Activated naive CD4-positive, alpha-beta T cell treated with anti-CD3 and anti-CD28 coated beads, Interleukin-2, amount 50 U/mL, for 72 hours (primary cell): ENCODE data around the gene TACSTD2. TPM values are rescaled to one million over a fixed set of nuclear protein-coding genes. Genes with fewer than 3 reads are reported as not detected.
"Not testable (repeated sequence)": the region's sequence is repeated elsewhere in the genome, so short reads cannot be mapped to it uniquely, and the experiment has no call there.

Source experiments
- ATAC-seq, 2 donors: fragments of 150-1000 bp; cut with Tn5 transposase; 2 replicates each; pipeline ENCODE4 v1.10.0; 2021; ENCODE audit warnings: mild to moderate bottlenecking in 2 of 2, moderate library complexity in 2 of 2
- DNase-seq, 2 donors: peaks; one replicate each; pipeline ENCODE4 v3.0.0; 2021 to 2022; ENCODE audit warnings: low spot score in 2 of 2
- H3K27ac Mint-ChIP-seq, 2 donors: one replicate each; pipeline ENCODE4 v1.8.0; 2022; ENCODE audit warnings: mild to moderate bottlenecking in 2 of 2, mixed read lengths in 2 of 2
- H3K36me3 Mint-ChIP-seq, 2 donors: one replicate each; pipeline ENCODE4 v1.8.0; 2022; ENCODE audit warnings: mixed read lengths in 2 of 2
- H3K9me3 Mint-ChIP-seq, 2 donors: one replicate each; pipeline ENCODE4 v1.8.0; 2022; ENCODE audit warnings: mixed read lengths in 2 of 2
- total RNA-seq, 2 donors: library from RNA; stranded (reverse); gene quantifications; one replicate each; pipeline ENCODE4 v1.2.3, GENCODE V29; 2022

The TACSTD2 gene
- total RNA-seq = under 1 TPM; 0.14 to 0.16 TPM

GRCh38 chr1:58576727-58577653, at the start of gene TACSTD2:
Gene TACSTD2, minus strand, starts transcription at chr1:58577252. Its CDS starts 96 bp downstream, at chr1:58577156.
- no peaks in the 10 kb centered on the region for H3K9me3 Mint-ChIP-seq
- H3K36me3 Mint-ChIP-seq = peaks cover 5 to 12% of the 10 kb centered on the region in 2 donors
- no peak for ATAC-seq
- H3K27ac Mint-ChIP-seq = peak within 1 kb of the TSS in 1 of 2 donors; percentile 47
- DNase-seq = no peak

- DNase-seq (no peak), ATAC-seq (no peak)
- no peaks in the 10 kb centered on the region for H3K9me3 Mint-ChIP-seq
- H3K27ac Mint-ChIP-seq = no peak overlapping the region
- H3K36me3 Mint-ChIP-seq = peaks cover 0 to under 1% of the 10 kb centered on the region in 2 donors
These were observed 49.2 kb upstream of the TACSTD2 start for GRCh38 chr1:58626293-58626692.

GRCh38 chr1:58623259-58623658, 46.2 kb upstream of the TACSTD2 start:
- not testable (repeated sequence) for H3K36me3 Mint-ChIP-seq, H3K27ac Mint-ChIP-seq, H3K9me3 Mint-ChIP-seq, DNase-seq, ATAC-seq

- no peak for DNase-seq
- no peak for ATAC-seq
- Mint-ChIP-seq H3K9me3 (no peaks in the 10 kb centered on the region), H3K36me3 (no peaks in the 10 kb centered on the region), H3K27ac (no peak overlapping the region)
These were observed 45.5 kb upstream of the TACSTD2 start for GRCh38 chr1:58622571-58622970.

- Mint-ChIP-seq H3K9me3 (no peaks in the 10 kb centered on the region), H3K36me3 (no peaks in the 10 kb centered on the region), H3K27ac (no peak overlapping the region)
- ATAC-seq (no peak), DNase-seq (no peak)
These were observed 44.3 kb upstream of the TACSTD2 start for GRCh38 chr1:58621391-58621790.

- DNase-seq (no peak), ATAC-seq (no peak)
- Mint-ChIP-seq H3K9me3 (no peaks in the 10 kb centered on the region), H3K36me3 (no peaks in the 10 kb centered on the region), H3K27ac (no peak overlapping the region)
These were observed 43.9 kb upstream of the TACSTD2 start for GRCh38 chr1:58620926-58621325.

- DNase-seq = no peak
- ATAC-seq = no peak
- no peaks in the 10 kb centered on the region for H3K9me3 Mint-ChIP-seq
- no peaks in the 10 kb centered on the region for H3K36me3 Mint-ChIP-seq
- H3K27ac Mint-ChIP-seq = no peak overlapping the region
These were observed 43.2 kb upstream of the TACSTD2 start for GRCh38 chr1:58620259-58620658.

- DNase-seq (no peak), ATAC-seq (no peak)
- H3K27ac Mint-ChIP-seq = no peak overlapping the region
- H3K9me3 Mint-ChIP-seq = no peaks in the 10 kb centered on the region
- no peaks in the 10 kb centered on the region for H3K36me3 Mint-ChIP-seq
These were observed 42.4 kb upstream of the TACSTD2 start for GRCh38 chr1:58619286-58620054.

GRCh38 chr1:58618303-58618702, 41.3 kb upstream of the TACSTD2 start:
- no peaks in the 10 kb centered on the region for H3K36me3 Mint-ChIP-seq
- ATAC-seq (peak; percentile 46 to 85), DNase-seq (no peak)
- H3K27ac Mint-ChIP-seq = no peak overlapping the region
- H3K9me3 Mint-ChIP-seq = no peaks in the 10 kb centered on the region

- H3K36me3 Mint-ChIP-seq = peaks cover 0 to 4% of the 10 kb centered on the region in 2 donors
- no peak for ATAC-seq
- no peak overlapping the region for H3K27ac Mint-ChIP-seq
- no peaks in the 10 kb centered on the region for H3K9me3 Mint-ChIP-seq
- no peak for DNase-seq
These were observed 34.9 kb upstream of the TACSTD2 start for GRCh38 chr1:58611861-58612385.

- ATAC-seq (no peak), DNase-seq (no peak)
- Mint-ChIP-seq H3K27ac (no peak overlapping the region), H3K9me3 (peaks cover 6 to 9% of the 10 kb centered on the region in 2 donors), H3K36me3 (peaks cover 16 to 19% of the 10 kb centered on the region in 2 donors)
These were observed 31.9 kb upstream of the TACSTD2 start for GRCh38 chr1:58608945-58609344.

GRCh38 chr1:58608297-58608696, 31.2 kb upstream of the TACSTD2 start:
- ATAC-seq (no peak), DNase-seq (no peak)
- Mint-ChIP-seq H3K9me3 (peaks cover 6 to 11% of the 10 kb centered on the region in 2 donors), H3K36me3 (peaks cover 16 to 21% of the 10 kb centered on the region in 2 donors), H3K27ac (no peak overlapping the region)

- ATAC-seq = no peak
- H3K27ac Mint-ChIP-seq = no peak overlapping the region
- DNase-seq = no peak
- peaks cover 6 to 11% of the 10 kb centered on the region in 2 donors for H3K9me3 Mint-ChIP-seq
- H3K36me3 Mint-ChIP-seq = peaks cover 15 to 27% of the 10 kb centered on the region in 2 donors
These were observed 30.3 kb upstream of the TACSTD2 start for GRCh38 chr1:58607391-58607790.

- not testable (repeated sequence) for H3K27ac Mint-ChIP-seq, DNase-seq, ATAC-seq
- Mint-ChIP-seq H3K36me3 (peaks cover 12 to 31% of the 10 kb centered on the region in 2 donors), H3K9me3 (peaks cover 11 to 14% of the 10 kb centered on the region in 2 donors)
These were observed 24.9 kb upstream of the TACSTD2 start for GRCh38 chr1:58601921-58602320.

GRCh38 chr1:58597996-58598395, 20.9 kb upstream of the TACSTD2 start:
- Mint-ChIP-seq H3K36me3 (peaks cover 0 to 9% of the 10 kb centered on the region in 2 donors), H3K9me3 (peaks cover 4 to 10% of the 10 kb centered on the region in 2 donors), H3K27ac (no peak overlapping the region)
- DNase-seq = no peak
- ATAC-seq = no peak

GRCh38 chr1:58597076-58597475, 20.0 kb upstream of the TACSTD2 start:
- no peak for DNase-seq
- H3K27ac Mint-ChIP-seq = no peak overlapping the region
- peaks cover 4 to 10% of the 10 kb centered on the region in 2 donors for H3K9me3 Mint-ChIP-seq
- H3K36me3 Mint-ChIP-seq = peaks cover 0 to 4% of the 10 kb centered on the region in 2 donors
- ATAC-seq = no peak

GRCh38 chr1:58596631-58597052, 19.6 kb upstream of the TACSTD2 start:
- H3K36me3 Mint-ChIP-seq = peaks cover 0 to 4% of the 10 kb centered on the region in 2 donors
- H3K9me3 Mint-ChIP-seq = peaks cover 4 to 10% of the 10 kb centered on the region in 2 donors
- no peak overlapping the region for H3K27ac Mint-ChIP-seq
- ATAC-seq = no peak
- no peak for DNase-seq
